Spleen (tissue), 7 donors: ENCODE results near the gene TRAIP.

ENCODE experiments used
- POLR2A ChIP-seq, 3 donors: fragments of 450-650 bp; IDR thresholded peaks; one replicate each; pipeline ENCODE4 v1.5.1; 2017; ENCODE audit warnings: antibody characterized with exemption in 3 of 3, mild to moderate bottlenecking in 1 of 3
- TF ChIP-seq, protein P1 (sequence below), 11 experiments: fragments of 200-600 bp in 7 of 11; fragments of 450-650 bp in 4 of 11; sonication (generic) in 4 of 11; IDR thresholded peaks in 8 of 11; conservative IDR thresholded peaks in 3 of 11; 1 replicate in 7 of 11; 2 replicates in 4 of 11; pipeline versions ENCODE4 v1.4.0 to v1.8.0; 2016 to 2021; ENCODE audit warnings: antibody characterized with exemption in 11 of 11, inconsistent platforms in 4 of 11, mild to moderate bottlenecking in 1 of 11
- donor health status: DM: no; HTN: no; CAD: no; lungs with moderate emphysema.
- donor health status: DM: no; HTN: no; CAD: no.
- donor health status: DM: no; HTN: no; CAD: no.

- TF ChIP-seq, protein P1, sequence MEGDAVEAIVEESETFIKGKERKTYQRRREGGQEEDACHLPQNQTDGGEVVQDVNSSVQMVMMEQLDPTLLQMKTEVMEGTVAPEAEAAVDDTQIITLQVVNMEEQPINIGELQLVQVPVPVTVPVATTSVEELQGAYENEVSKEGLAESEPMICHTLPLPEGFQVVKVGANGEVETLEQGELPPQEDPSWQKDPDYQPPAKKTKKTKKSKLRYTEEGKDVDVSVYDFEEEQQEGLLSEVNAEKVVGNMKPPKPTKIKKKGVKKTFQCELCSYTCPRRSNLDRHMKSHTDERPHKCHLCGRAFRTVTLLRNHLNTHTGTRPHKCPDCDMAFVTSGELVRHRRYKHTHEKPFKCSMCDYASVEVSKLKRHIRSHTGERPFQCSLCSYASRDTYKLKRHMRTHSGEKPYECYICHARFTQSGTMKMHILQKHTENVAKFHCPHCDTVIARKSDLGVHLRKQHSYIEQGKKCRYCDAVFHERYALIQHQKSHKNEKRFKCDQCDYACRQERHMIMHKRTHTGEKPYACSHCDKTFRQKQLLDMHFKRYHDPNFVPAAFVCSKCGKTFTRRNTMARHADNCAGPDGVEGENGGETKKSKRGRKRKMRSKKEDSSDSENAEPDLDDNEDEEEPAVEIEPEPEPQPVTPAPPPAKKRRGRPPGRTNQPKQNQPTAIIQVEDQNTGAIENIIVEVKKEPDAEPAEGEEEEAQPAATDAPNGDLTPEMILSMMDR (IDR thresholded peaks at IDR 0.05 in 8 of 11, conservative IDR thresholded peaks at IDR 0.05 in 3 of 11) = no peak
- no peak for TF ChIP-seq POLR2A (IDR thresholded peaks at IDR 0.05)
Measured at GRCh38 chr3:49867871-49868321, 11.5 kb upstream of the TRAIP start.
